ENCODE data around the gene SEMA6B.

SEMA6B gene

DNA sequence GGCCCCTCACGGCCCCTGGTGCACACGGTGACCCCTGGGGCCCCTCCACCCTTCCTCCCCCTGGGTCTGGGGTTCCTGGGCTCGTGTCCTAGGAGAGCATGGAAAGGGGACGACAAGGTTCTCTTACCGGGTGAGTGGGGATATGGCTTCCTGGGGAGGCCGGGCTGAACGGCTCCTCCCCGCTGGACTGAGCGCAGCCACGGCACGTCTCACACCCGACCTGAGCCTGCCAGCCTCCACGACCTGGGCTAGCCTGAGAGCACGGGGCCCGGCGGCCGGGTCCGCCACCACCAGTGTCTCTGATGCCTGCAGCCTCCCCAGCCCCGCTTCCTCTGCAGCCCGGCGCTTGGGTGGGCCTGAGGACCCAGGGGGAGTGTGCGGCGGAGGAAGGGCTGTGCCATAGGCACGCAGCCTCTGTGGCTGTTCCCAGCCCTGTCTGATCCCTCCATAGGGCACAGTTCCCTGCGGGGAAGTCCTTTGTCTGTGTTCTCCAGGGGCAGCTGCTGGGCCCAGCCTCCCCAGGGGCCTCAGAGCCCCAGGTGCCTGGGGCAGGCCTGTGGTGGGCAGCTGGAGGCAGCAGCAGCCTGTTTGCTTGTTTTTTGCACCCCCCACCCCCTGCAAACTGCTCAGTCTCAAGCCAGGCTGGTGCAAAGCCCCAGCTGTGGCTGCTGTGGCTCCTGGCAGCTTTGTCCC, 56.2 kb downstream of the SEMA6B start:
- H3K27ac ChIP-seq: no peak overlapping the region
- H3K36me3 ChIP-seq: peaks cover 96% of the 10 kb centered on the region
- no peaks in the 10 kb centered on the region for H3K9me3 ChIP-seq
- no peak overlapping the region for H3K4me3 ChIP-seq (ENCODE audit: low read depth in 1 of 2, low read length in 1 of 2)
- H3K27me3 ChIP-seq: no peaks in the 10 kb centered on the region
- no peaks in the 10 kb centered on the region for H3K4me1 ChIP-seq (ENCODE audit: control insufficient read depth in 1 of 2, insufficient read depth in 1 of 2, low read depth in 1 of 2, low read length in 1 of 2)
- TF ChIP-seq CTCF (IDR thresholded peaks at IDR 0.05): no peak

DNA sequence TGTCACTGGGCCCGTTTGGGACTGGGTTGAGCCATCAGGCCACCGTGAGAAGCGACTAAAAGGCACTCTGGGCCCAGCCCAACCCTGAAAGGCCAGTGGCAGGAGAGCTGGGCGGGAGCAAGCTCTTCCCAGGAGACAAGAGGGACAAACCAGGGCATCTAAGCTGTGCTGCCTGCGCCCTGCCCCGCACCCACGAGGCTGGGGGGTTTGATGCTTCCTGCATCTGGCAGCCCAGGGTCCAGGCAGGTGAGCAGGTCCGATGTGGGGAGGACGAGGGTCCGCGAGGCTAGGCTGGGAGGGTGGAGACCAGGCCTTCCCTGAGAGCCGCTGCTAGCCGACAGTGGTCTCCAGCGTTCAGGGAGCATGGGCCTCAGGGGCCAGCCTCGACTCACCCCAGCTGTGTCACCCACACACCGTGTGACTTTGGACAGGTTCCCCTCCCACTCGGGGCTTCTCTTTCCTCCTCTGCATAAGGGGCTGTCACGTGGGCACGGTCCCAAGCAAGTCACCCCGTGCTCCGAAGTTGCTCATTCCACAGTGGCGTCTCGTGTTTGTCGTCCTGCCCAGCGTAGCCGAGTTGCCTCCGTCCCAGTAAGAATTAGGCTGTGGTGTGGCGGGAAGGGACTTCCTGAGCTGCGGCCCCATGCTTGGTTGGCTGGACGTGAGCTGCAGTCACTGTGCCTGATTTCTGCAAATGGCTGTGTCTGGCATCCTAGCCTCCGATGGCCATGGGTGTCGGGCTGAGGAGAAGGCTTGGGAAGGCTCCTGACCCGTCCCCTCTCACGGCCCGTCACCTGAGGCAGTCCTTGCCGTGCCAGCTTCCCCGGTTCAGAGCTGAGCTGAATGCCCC, 57.0 kb downstream of the SEMA6B start:
- H3K4me1 ChIP-seq (ENCODE audit: control insufficient read depth in 1 of 2, insufficient read depth in 1 of 2, low read depth in 1 of 2, low read length in 1 of 2): no peaks in the 10 kb centered on the region
- H3K36me3 ChIP-seq: peaks cover 97% of the 10 kb centered on the region
- no peak overlapping the region for H3K4me3 ChIP-seq (ENCODE audit: low read depth in 1 of 2, low read length in 1 of 2)
- H3K27ac ChIP-seq: no peak overlapping the region
- no peaks in the 10 kb centered on the region for H3K9me3 ChIP-seq
- H3K27me3 ChIP-seq: no peaks in the 10 kb centered on the region
- no peak for TF ChIP-seq CTCF (IDR thresholded peaks at IDR 0.05)

DNA sequence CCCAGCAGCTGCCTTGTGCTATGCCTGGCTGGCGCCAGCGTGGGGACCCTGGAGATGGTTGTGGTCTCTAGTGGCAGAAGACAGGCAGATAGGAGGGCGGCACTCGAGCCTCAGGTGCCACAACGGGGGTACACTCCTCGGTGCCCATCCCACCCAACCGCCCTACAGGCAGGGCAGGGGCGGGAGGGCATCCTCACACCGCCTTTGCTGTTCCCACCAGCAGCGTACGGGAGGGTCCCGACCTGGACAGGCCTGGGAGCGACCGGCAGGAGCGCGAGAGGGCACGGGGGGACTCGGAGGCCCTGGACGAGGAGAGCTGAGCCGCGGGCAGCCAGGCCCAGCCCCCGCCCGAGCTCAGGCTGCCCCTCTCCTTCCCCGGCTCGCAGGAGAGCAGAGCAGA, 57.8 kb downstream of the SEMA6B start:
- no peaks in the 10 kb centered on the region for H3K9me3 ChIP-seq
- no peak overlapping the region for H3K27ac ChIP-seq
- H3K4me3 ChIP-seq (ENCODE audit: low read depth in 1 of 2, low read length in 1 of 2): no peak overlapping the region
- TF ChIP-seq CTCF (IDR thresholded peaks at IDR 0.05): no peak
- no peaks in the 10 kb centered on the region for H3K4me1 ChIP-seq (ENCODE audit: control insufficient read depth in 1 of 2, insufficient read depth in 1 of 2, low read depth in 1 of 2, low read length in 1 of 2)
- H3K27me3 ChIP-seq: no peaks in the 10 kb centered on the region
- peaks cover 97% of the 10 kb centered on the region for H3K36me3 ChIP-seq

GRCh38 chr19:4500841-4501591, 58.5 kb downstream of the SEMA6B start:
- Histone ChIP-seq H3K27me3 (no peaks in the 10 kb centered on the region), H3K4me3 (ENCODE audit: low read depth in 1 of 2, low read length in 1 of 2) (no peak overlapping the region), H3K4me1 (ENCODE audit: control insufficient read depth in 1 of 2, insufficient read depth in 1 of 2, low read depth in 1 of 2, low read length in 1 of 2) (no peaks in the 10 kb centered on the region), H3K36me3 (peaks cover 97% of the 10 kb centered on the region), H3K9me3 (no peaks in the 10 kb centered on the region), H3K27ac (no peak overlapping the region)
- TF ChIP-seq CTCF (IDR thresholded peaks at IDR 0.05): no peak

GRCh38 chr19:4499855-4500254, 59.6 kb downstream of the SEMA6B start:
- H3K9me3 ChIP-seq: no peaks in the 10 kb centered on the region
- no peaks in the 10 kb centered on the region for H3K27me3 ChIP-seq
- TF ChIP-seq CTCF (IDR thresholded peaks at IDR 0.05): no peak
- H3K4me1 ChIP-seq (ENCODE audit: control insufficient read depth in 1 of 2, insufficient read depth in 1 of 2, low read depth in 1 of 2, low read length in 1 of 2): no peaks in the 10 kb centered on the region
- H3K27ac ChIP-seq: no peak overlapping the region
- no peak overlapping the region for H3K4me3 ChIP-seq (ENCODE audit: low read depth in 1 of 2, low read length in 1 of 2)
- H3K36me3 ChIP-seq: peaks cover 94% of the 10 kb centered on the region
